Epithelial cell of proximal tubule (primary cell): ENCODE results near the gene ATXN10. TPM values are rescaled to one million over a fixed set of nuclear protein-coding genes. Genes with fewer than 3 reads are reported as not detected.

Experiments used
- DNase-seq: peaks from one replicate; pipeline ENCODE4 v3.0.0-alpha.2; 2011; ENCODE audit warnings: low read depth
- H3K4me3 ChIP-seq: 2 replicates; pipeline ENCODE4 v1.5.1; 2011; ENCODE audit warnings: low read depth, mild to moderate bottlenecking, low read length
- CTCF ChIP-seq: conservative IDR thresholded peaks from 2 replicates; pipeline ENCODE4 v1.5.1; 2012; ENCODE audit warnings: low read depth, mild to moderate bottlenecking, low read length
- total RNA-seq: library from RNA; depleted of rRNA; stranded (reverse); fragments of >200 nt; gene quantifications from 2 replicates; pipeline ENCODE4 v1.2.3, GENCODE V29; 2015

Gene ATXN10
- total RNA-seq, 1 donor from 2014 or later = 118 TPM

GRCh38 chr22:45638197-45638596 lies 33.4 kb upstream of the ATXN10 start:
- H3K4me3 ChIP-seq = no peak overlapping the region
- no peak for DNase-seq
- no peak for TF ChIP-seq CTCF

GRCh38 chr22:45638834-45639746 lies 32.5 kb upstream of the ATXN10 start:
- DNase-seq = no peak
- no peak overlapping the region for H3K4me3 ChIP-seq
- peak; percentile 2 for TF ChIP-seq CTCF

GRCh38 chr22:45639747-45640102 lies 31.9 kb upstream of the ATXN10 start:
- no peak for DNase-seq
- no peak overlapping the region for H3K4me3 ChIP-seq
- TF ChIP-seq CTCF = no peak

- H3K4me3 ChIP-seq = no peak overlapping the region
- TF ChIP-seq CTCF = no peak
- no peak for DNase-seq
These were observed 31.2 kb upstream of the ATXN10 start for GRCh38 chr22:45640291-45640940.

GRCh38 chr22:45640941-45641621 lies 30.6 kb upstream of the ATXN10 start:
- TF ChIP-seq CTCF = no peak
- DNase-seq = no peak
- no peak overlapping the region for H3K4me3 ChIP-seq

GRCh38 chr22:45642986-45643385 lies 28.6 kb upstream of the ATXN10 start:
- no peak for TF ChIP-seq CTCF
- no peak overlapping the region for H3K4me3 ChIP-seq

More at GRCh38 chr22:45642986-45643385, 28.6 kb upstream of the ATXN10 start:
- DNase-seq = no peak
